WERI-Rb-1 (cell line): Measurements from ENCODE around the gene UBAC1.
A peak's percentile ranks its signal among the peaks of the same experiment; 100 is the strongest.

Source experiments
- DNase-seq: peaks from one replicate; pipeline ENCODE4 v3.0.0-alpha.2; 2020
- H3K27ac ChIP-seq: fragments of 250-450 bp; sonication (Bioruptor Pico); 2 replicates; pipeline ENCODE4 v1.5.1; 2020; ENCODE audit warnings: mild to moderate bottlenecking, moderate library complexity
- H3K27me3 ChIP-seq: fragments of 250-450 bp; sonication (Bioruptor Pico); 2 replicates; pipeline ENCODE4 v1.5.1; 2021; ENCODE audit warnings: mild to moderate bottlenecking, low read depth, moderate library complexity; ENCODE audit not compliant: insufficient read depth, severe bottlenecking
- H3K36me3 ChIP-seq: fragments of 250-450 bp; sonication (Bioruptor Pico); 2 replicates; pipeline ENCODE4 v1.5.1; 2020; ENCODE audit warnings: mild to moderate bottlenecking, moderate library complexity
- H3K4me3 ChIP-seq: 2 replicates; pipeline ENCODE4 v1.5.1; 2011; ENCODE audit warnings: low read depth, mild to moderate bottlenecking, control low read depth, low read length
- H3K9me3 ChIP-seq: fragments of 250-450 bp; sonication (Bioruptor Pico); 2 replicates; pipeline ENCODE4 v1.5.1; 2021; ENCODE audit warnings: mild to moderate bottlenecking, moderate library complexity; ENCODE audit not compliant: severe bottlenecking
- TF ChIP-seq, protein P1 (sequence below): IDR thresholded peaks from 2 replicates; pipeline ENCODE4 v1.5.1; 2011; ENCODE audit warnings: low read depth, mild to moderate bottlenecking, control low read depth, inconsistent platforms, low read length

UBAC1 gene

DNA sequence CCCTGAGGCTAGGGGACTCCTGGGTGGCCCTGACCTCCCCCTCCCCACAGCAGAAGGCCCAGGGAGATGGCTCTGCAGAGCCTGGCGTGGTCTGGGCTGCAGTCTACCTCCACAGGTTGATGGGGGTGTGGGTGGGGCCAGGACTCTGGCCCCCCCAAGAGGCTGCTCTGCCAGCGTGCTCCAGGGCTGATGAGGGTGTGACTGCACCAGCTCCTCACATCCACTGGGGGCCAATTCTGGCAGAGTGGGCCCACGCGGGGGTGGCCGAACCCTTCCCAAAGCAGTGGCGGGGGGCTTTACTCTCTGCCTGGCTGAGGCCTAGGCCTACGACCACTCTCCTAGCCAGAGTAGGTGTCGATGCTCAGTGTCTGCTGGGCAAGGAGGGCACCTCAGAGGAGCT is 28.0 kb upstream of the UBAC1 start:
- Histone ChIP-seq H3K36me3 (no peaks in the 10 kb centered on the region), H3K27ac (no peak overlapping the region), H3K9me3 (no peaks in the 10 kb centered on the region), H3K27me3 (no peaks in the 10 kb centered on the region), H3K4me3 (no peak overlapping the region)
- TF ChIP-seq, protein P1, sequence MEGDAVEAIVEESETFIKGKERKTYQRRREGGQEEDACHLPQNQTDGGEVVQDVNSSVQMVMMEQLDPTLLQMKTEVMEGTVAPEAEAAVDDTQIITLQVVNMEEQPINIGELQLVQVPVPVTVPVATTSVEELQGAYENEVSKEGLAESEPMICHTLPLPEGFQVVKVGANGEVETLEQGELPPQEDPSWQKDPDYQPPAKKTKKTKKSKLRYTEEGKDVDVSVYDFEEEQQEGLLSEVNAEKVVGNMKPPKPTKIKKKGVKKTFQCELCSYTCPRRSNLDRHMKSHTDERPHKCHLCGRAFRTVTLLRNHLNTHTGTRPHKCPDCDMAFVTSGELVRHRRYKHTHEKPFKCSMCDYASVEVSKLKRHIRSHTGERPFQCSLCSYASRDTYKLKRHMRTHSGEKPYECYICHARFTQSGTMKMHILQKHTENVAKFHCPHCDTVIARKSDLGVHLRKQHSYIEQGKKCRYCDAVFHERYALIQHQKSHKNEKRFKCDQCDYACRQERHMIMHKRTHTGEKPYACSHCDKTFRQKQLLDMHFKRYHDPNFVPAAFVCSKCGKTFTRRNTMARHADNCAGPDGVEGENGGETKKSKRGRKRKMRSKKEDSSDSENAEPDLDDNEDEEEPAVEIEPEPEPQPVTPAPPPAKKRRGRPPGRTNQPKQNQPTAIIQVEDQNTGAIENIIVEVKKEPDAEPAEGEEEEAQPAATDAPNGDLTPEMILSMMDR = no peak
- DNase-seq = no peak

DNA sequence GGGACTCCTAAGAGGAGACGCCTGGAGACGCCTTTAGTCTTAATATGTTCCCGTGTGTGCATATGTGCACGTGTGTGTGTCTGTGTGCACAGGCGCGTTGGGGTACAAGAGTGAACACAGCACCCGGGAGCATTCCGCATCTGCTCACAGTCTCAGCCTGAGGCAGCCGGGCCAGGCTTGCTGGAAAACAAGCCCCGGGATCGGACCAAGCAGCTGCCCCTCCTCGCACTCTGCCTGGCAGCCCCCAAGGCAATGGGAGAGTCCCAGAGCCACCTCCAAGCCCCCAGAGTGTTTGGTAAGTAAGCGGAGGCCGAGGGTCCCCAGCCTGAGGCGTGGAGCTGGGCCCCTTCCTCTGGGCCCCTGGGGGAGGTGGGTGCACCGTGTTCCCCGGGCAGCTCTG is 27.3 kb upstream of the UBAC1 start:
- no peak overlapping the region for H3K27ac ChIP-seq
- H3K4me3 ChIP-seq = no peak overlapping the region
- no peaks in the 10 kb centered on the region for H3K27me3 ChIP-seq
- no peaks in the 10 kb centered on the region for H3K36me3 ChIP-seq
- H3K9me3 ChIP-seq = no peaks in the 10 kb centered on the region
- TF ChIP-seq, protein P1 = no peak
- no peak for DNase-seq

DNA sequence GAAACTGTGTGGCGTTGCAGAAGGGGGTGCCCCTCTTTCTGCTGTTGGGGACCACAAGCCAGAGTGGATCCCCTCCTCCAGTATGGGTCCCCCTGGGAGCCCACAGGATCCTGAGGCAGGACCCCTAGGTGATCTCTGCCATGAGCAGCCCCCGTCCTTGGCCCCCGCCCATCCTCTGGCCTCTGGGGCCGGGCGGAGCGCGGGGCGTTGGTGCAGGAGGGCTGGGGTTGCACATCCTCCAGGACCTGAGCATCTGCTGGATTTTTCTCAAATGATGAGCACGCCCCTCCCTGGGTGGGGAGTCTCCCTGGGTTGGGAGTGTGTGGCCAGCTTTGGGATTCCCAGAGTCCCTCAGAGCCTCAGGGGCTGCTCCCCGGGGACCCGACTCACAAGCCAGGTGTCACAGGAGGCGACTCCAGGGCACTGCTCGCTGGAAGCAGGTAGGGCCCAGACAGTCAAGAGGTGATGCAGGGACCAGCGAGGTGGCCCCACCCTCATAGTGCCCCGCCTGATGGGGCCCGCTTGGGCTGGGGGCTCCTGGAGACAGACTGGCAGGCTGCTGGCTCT is 26.7 kb upstream of the UBAC1 start:
- Histone ChIP-seq H3K36me3 (no peaks in the 10 kb centered on the region), H3K27ac (no peak overlapping the region), H3K27me3 (no peaks in the 10 kb centered on the region), H3K9me3 (no peaks in the 10 kb centered on the region), H3K4me3 (no peak overlapping the region)
- TF ChIP-seq, protein P1 = no peak
- DNase-seq = no peak

DNA sequence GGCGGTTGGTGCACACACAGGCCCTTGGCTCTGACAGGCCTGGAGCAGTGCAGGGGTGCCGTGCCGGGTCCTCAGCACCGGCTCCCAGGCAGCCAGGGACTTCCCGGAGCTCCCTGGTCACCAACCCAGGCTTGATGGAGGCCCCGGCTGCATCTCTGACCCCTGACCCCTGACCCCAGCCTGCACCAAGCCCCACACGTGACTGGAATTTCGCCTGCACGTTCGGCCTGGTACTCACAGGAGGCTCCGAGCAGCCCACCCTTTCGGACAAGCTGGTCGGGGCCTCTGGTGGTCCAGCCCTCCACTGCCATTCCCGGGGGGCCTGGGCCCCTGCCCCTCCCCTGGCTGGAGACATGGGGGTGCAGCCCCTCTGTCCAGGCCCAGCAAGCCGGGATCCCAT is 25.4 kb upstream of the UBAC1 start:
- TF ChIP-seq, protein P1 = no peak

DNA sequence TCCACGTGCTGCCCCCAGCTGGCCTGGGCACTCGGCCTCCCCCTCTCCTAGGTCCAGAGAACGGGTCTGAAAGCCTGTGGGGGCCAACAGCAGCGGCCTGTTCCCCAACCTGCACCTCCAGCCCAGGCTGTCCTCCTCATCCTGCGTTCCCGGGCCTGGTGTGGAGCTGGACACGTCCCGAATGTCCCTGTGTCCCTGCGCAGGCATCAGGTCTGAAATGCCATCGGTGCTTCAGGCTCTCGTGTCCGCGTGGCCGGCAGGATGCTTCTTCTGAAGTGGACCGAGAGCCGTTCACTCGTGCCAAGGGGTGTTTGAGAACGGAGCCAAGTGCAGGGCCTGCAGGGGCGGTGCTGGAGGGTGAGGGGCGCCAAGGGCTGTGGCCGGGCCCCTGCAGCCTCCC is 24.7 kb upstream of the UBAC1 start:
- Histone ChIP-seq H3K27ac (no peak overlapping the region), H3K36me3 (no peaks in the 10 kb centered on the region), H3K9me3 (no peaks in the 10 kb centered on the region), H3K27me3 (no peaks in the 10 kb centered on the region), H3K4me3 (no peak overlapping the region)
- TF ChIP-seq, protein P1 = no peak
- no peak for DNase-seq

More for the DNA sequence above, 25.4 kb upstream of the UBAC1 start:
- Histone ChIP-seq H3K4me3 (no peak overlapping the region), H3K36me3 (no peaks in the 10 kb centered on the region), H3K27me3 (no peaks in the 10 kb centered on the region), H3K27ac (no peak overlapping the region), H3K9me3 (no peaks in the 10 kb centered on the region)
- no peak for DNase-seq

DNA sequence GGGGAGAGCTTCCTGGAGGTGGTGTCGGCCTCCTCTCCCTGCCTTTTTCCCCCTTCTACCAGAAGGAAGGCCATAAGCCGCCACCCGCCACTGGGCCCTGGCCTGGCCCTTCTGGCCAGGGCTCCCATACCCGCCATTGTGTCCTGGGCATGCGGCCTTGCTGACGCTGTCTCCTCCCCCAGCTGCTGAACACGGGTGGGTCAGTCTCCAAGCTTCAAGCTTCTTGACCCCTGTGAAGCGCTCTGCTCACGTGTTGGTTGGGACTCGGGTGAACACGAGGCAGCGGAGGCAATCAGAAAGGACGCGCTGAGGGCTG is 24.2 kb upstream of the UBAC1 start:
- Histone ChIP-seq H3K36me3 (no peaks in the 10 kb centered on the region), H3K27me3 (no peaks in the 10 kb centered on the region)

More for the DNA sequence above, 24.2 kb upstream of the UBAC1 start:
- Histone ChIP-seq H3K4me3 (no peak overlapping the region), H3K9me3 (no peaks in the 10 kb centered on the region), H3K27ac (peak overlapping the region; percentile 21; the same call in 1 of the 2 replicates)
- TF ChIP-seq, protein P1 = no peak
- DNase-seq = no peak
